Parathyroid adenoma (tissue), 2 donors: ENCODE measurements around the gene RPP21.
A peak's percentile ranks its signal among the peaks of the same experiment; 100 is the strongest.

Experiments
- H2AFZ ChIP-seq: fragments of 300-600 bp; sonication (generic); one replicate; pipeline ENCODE4 v1.7.0; 2017; ENCODE audit warnings: antibody characterized with exemption, mild to moderate bottlenecking
- H3K27ac ChIP-seq: fragments of 300-600 bp; sonication (generic); one replicate; pipeline ENCODE4 v1.7.0; 2017
- H3K27me3 ChIP-seq: fragments of 300-600 bp; sonication (generic); one replicate; pipeline ENCODE4 v1.7.0; 2017; ENCODE audit warnings: low read length; ENCODE audit not compliant: control insufficient read depth, insufficient read depth
- H3K36me3 ChIP-seq: fragments of 300-600 bp; sonication (generic); one replicate; pipeline ENCODE4 v1.7.0; 2017; ENCODE audit warnings: low read length; ENCODE audit not compliant: control insufficient read depth, insufficient read depth
- H3K4me1 ChIP-seq: fragments of 300-600 bp; sonication (generic); one replicate; pipeline ENCODE4 v1.7.0; 2017; ENCODE audit warnings: control low read depth
- H3K4me2 ChIP-seq: fragments of 300-600 bp; sonication (generic); one replicate; pipeline ENCODE4 v1.7.0; 2017; ENCODE audit warnings: low read length
- H3K4me3 ChIP-seq: fragments of 300-600 bp; sonication (generic); one replicate; pipeline ENCODE4 v1.7.0; 2017; ENCODE audit warnings: low read depth, low read length
- H3K79me2 ChIP-seq: fragments of 300-600 bp; sonication (generic); one replicate; pipeline ENCODE4 v1.7.0; 2017; ENCODE audit warnings: control low read depth
- H3K9ac ChIP-seq: fragments of 300-600 bp; sonication (generic); one replicate; pipeline ENCODE4 v1.7.0; 2017; ENCODE audit warnings: mild to moderate bottlenecking
- H3K9me3 ChIP-seq: fragments of 300-600 bp; sonication (generic); one replicate; pipeline ENCODE4 v1.7.0; 2017; ENCODE audit warnings: low read length; ENCODE audit not compliant: control insufficient read depth
- TF ChIP-seq, protein P1 (sequence below): fragments of 300-600 bp; sonication (generic); IDR thresholded peaks from one replicate; pipeline ENCODE4 v1.7.0; 2017; ENCODE audit warnings: antibody characterized with exemption, mild to moderate bottlenecking
- donor health status: primary hyperparathyroidism.

Gene RPP21

GRCh38 chr6:30357678-30358540 lies 13.0 kb downstream of the RPP21 start:
- Histone ChIP-seq H3K9ac (no peak overlapping the region), H3K4me1 (no peaks in the 10 kb centered on the region), H3K27me3 (no peaks in the 10 kb centered on the region), H3K4me3 (peak overlapping the region; percentile 33), H3K9me3 (no peaks in the 10 kb centered on the region), H3K4me2 (peak overlapping the region; percentile 68), H3K27ac (no peak overlapping the region), H3K79me2 (no peaks in the 10 kb centered on the region), H3K36me3 (no peaks in the 10 kb centered on the region), H2AFZ (peak overlapping the region; percentile 49)
- TF ChIP-seq, protein P1, sequence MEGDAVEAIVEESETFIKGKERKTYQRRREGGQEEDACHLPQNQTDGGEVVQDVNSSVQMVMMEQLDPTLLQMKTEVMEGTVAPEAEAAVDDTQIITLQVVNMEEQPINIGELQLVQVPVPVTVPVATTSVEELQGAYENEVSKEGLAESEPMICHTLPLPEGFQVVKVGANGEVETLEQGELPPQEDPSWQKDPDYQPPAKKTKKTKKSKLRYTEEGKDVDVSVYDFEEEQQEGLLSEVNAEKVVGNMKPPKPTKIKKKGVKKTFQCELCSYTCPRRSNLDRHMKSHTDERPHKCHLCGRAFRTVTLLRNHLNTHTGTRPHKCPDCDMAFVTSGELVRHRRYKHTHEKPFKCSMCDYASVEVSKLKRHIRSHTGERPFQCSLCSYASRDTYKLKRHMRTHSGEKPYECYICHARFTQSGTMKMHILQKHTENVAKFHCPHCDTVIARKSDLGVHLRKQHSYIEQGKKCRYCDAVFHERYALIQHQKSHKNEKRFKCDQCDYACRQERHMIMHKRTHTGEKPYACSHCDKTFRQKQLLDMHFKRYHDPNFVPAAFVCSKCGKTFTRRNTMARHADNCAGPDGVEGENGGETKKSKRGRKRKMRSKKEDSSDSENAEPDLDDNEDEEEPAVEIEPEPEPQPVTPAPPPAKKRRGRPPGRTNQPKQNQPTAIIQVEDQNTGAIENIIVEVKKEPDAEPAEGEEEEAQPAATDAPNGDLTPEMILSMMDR: peak; percentile 55

DNA sequence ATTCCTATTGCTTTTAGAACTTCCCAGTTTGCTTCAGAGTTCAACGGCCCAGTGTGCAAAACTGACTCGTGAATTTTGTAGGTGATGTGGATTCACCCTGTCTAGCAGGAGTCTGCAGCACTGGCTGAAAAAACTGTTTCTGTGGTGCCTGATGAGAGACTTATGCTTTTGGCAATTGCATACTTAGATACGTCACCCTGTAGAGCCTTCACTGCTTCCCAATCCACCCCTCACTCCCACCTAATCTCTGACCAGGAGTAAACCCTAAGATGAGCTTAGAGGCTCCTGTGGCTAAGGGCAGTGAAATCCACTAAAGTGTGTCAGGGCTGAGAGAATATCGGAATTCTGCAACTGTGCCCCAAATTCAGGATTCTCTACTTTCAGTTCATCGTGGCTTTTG lies 14.3 kb downstream of the RPP21 start:
- Histone ChIP-seq H3K79me2 (no peaks in the 10 kb centered on the region), H3K27ac (no peak overlapping the region), H2AFZ (no peak overlapping the region), H3K4me1 (no peaks in the 10 kb centered on the region), H3K36me3 (no peaks in the 10 kb centered on the region), H3K4me3 (no peak overlapping the region), H3K4me2 (no peak overlapping the region), H3K9me3 (no peaks in the 10 kb centered on the region), H3K27me3 (no peaks in the 10 kb centered on the region), H3K9ac (no peak overlapping the region)
- TF ChIP-seq, protein P1: no peak

GRCh38 chr6:30360139-30360538 lies 15.2 kb downstream of the RPP21 start:
- Histone ChIP-seq H3K27ac (no peak overlapping the region), H3K79me2 (no peaks in the 10 kb centered on the region), H3K9ac (no peak overlapping the region), H3K9me3 (no peaks in the 10 kb centered on the region), H3K27me3 (no peaks in the 10 kb centered on the region), H3K4me1 (no peaks in the 10 kb centered on the region), H3K4me2 (no peak overlapping the region), H3K36me3 (no peaks in the 10 kb centered on the region), H2AFZ (no peak overlapping the region), H3K4me3 (no peak overlapping the region)
- TF ChIP-seq, protein P1: no peak

DNA sequence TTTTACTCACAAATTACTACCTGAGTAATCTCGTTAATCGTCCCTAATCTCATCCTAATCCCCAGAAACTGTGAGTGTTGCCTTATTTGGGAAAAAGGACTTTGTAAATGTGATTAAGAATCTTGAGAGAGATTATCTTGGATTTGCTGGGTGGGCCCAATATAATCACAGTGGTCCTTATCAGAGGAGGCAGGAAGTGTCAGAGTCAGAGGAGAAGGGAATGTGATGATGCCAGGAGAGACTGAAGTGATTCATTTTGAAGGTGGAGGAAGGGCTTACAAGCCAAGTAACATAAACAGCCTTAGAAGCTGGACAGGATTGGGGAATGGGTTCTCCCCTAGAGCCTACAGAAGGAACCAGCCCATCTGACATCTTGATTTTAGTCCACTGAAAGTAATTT lies 16.7 kb downstream of the RPP21 start:
- H3K4me3 ChIP-seq: no peak overlapping the region
- H3K79me2 ChIP-seq: no peaks in the 10 kb centered on the region
- no peaks in the 10 kb centered on the region for H3K27me3 ChIP-seq
- TF ChIP-seq, protein P1: no peak
- no peak overlapping the region for H3K9ac ChIP-seq
- no peaks in the 10 kb centered on the region for H3K4me1 ChIP-seq
- no peaks in the 10 kb centered on the region for H3K36me3 ChIP-seq
- no peaks in the 10 kb centered on the region for H3K9me3 ChIP-seq
- H3K4me2 ChIP-seq: no peak overlapping the region
- no peak overlapping the region for H2AFZ ChIP-seq
- no peak overlapping the region for H3K27ac ChIP-seq

GRCh38 chr6:30363459-30363858 lies 18.5 kb downstream of the RPP21 start:
- H3K4me2 ChIP-seq: no peak overlapping the region
- H3K27ac ChIP-seq: no peak overlapping the region
- H3K36me3 ChIP-seq: no peaks in the 10 kb centered on the region
- TF ChIP-seq, protein P1: no peak
- H3K4me3 ChIP-seq: no peak overlapping the region
- H3K9me3 ChIP-seq: no peaks in the 10 kb centered on the region
- H3K4me1 ChIP-seq: no peaks in the 10 kb centered on the region
- H3K27me3 ChIP-seq: no peaks in the 10 kb centered on the region
- H3K9ac ChIP-seq: no peak overlapping the region
- no peak overlapping the region for H2AFZ ChIP-seq
- no peaks in the 10 kb centered on the region for H3K79me2 ChIP-seq
